ENCODE measurements around the gene ELAPOR2.

- no peak for TF ChIP-seq CTCF (IDR thresholded peaks at IDR 0.05 in 2 of 3, conservative IDR thresholded peaks at IDR 0.05 in 1 of 3; ENCODE audit: insufficient read depth in 2 of 3, low read depth in 1 of 3, low read length in 3 of 3)
- no peak for TF ChIP-seq HNRNPUL1 (IDR thresholded peaks at IDR 0.05; ENCODE audit: low read length)
- TF ChIP-seq PREB (CRISPR knock-in tag; IDR thresholded peaks at IDR 0.05): no peak
- TF ChIP-seq EP300 (IDR thresholded peaks at IDR 0.05; ENCODE audit: low read length): no peak
- no peak for TF ChIP-seq POLR2A (conservative IDR thresholded peaks at IDR 0.05)
These were observed 40.9 kb upstream of the ELAPOR2 start for GRCh38 chr7:87100326-87100725.

Measured in K562 (cell line).